ENCODE measurements around the gene PLSCR1.

PLSCR1 gene

GRCh38 chr3:146585156-146585555 lies 40.7 kb upstream of the PLSCR1 start:
- Histone ChIP-seq H3K4me3 (IDR thresholded peaks at IDR 0.05; ENCODE audit: insufficient read depth, low read depth, low read length) (no peak overlapping the region), H2AFZ (ENCODE audit: low read depth) (no peak overlapping the region), H3K27ac (no peak overlapping the region), H3K36me3 (ENCODE audit: insufficient read depth) (no peaks in the 10 kb centered on the region), H3K79me2 (ENCODE audit: insufficient read depth, low read depth) (no peaks in the 10 kb centered on the region), H3K27me3 (ENCODE audit: insufficient read depth, low read depth) (no peaks in the 10 kb centered on the region), H3K9ac (no peak overlapping the region), H3K4me1 (ENCODE audit: low read depth, poor library complexity, severe bottlenecking) (no peaks in the 10 kb centered on the region), H4K20me1 (ENCODE audit: insufficient read depth) (no peaks in the 10 kb centered on the region), H3K4me2 (no peak overlapping the region)
- no peak for TF ChIP-seq CTCF (conservative IDR thresholded peaks at IDR 0.05; ENCODE audit: low read depth, low read length)

- no peak overlapping the region for H3K4me3 ChIP-seq (IDR thresholded peaks at IDR 0.05; ENCODE audit: insufficient read depth, low read depth, low read length)
- no peak overlapping the region for H3K27ac ChIP-seq
- H3K4me2 ChIP-seq: no peak overlapping the region
- H3K27me3 ChIP-seq (ENCODE audit: insufficient read depth, low read depth): no peaks in the 10 kb centered on the region
- no peaks in the 10 kb centered on the region for H3K79me2 ChIP-seq (ENCODE audit: insufficient read depth, low read depth)
- no peaks in the 10 kb centered on the region for H4K20me1 ChIP-seq (ENCODE audit: insufficient read depth)
- H2AFZ ChIP-seq (ENCODE audit: low read depth): no peak overlapping the region
- no peak overlapping the region for H3K9ac ChIP-seq
- no peaks in the 10 kb centered on the region for H3K36me3 ChIP-seq (ENCODE audit: insufficient read depth)
- H3K4me1 ChIP-seq (ENCODE audit: low read depth, poor library complexity, severe bottlenecking): no peaks in the 10 kb centered on the region
- no peak for TF ChIP-seq CTCF (conservative IDR thresholded peaks at IDR 0.05; ENCODE audit: low read depth, low read length)
Observed at GRCh38 chr3:146581951-146582467, 37.6 kb upstream of the PLSCR1 start.

GRCh38 chr3:146581080-146581601 lies 36.7 kb upstream of the PLSCR1 start:
- no peak overlapping the region for H3K4me2 ChIP-seq
- no peak overlapping the region for H3K27ac ChIP-seq
- no peaks in the 10 kb centered on the region for H4K20me1 ChIP-seq (ENCODE audit: insufficient read depth)
- H3K36me3 ChIP-seq (ENCODE audit: insufficient read depth): no peaks in the 10 kb centered on the region
- no peak overlapping the region for H3K9ac ChIP-seq
- H3K4me1 ChIP-seq (ENCODE audit: low read depth, poor library complexity, severe bottlenecking): no peaks in the 10 kb centered on the region
- H3K79me2 ChIP-seq (ENCODE audit: insufficient read depth, low read depth): no peaks in the 10 kb centered on the region
- no peaks in the 10 kb centered on the region for H3K27me3 ChIP-seq (ENCODE audit: insufficient read depth, low read depth)
- no peak overlapping the region for H3K4me3 ChIP-seq (IDR thresholded peaks at IDR 0.05; ENCODE audit: insufficient read depth, low read depth, low read length)
- no peak overlapping the region for H2AFZ ChIP-seq (ENCODE audit: low read depth)
- TF ChIP-seq CTCF (conservative IDR thresholded peaks at IDR 0.05; ENCODE audit: low read depth, low read length): no peak

GRCh38 chr3:146577662-146578061 lies 33.3 kb upstream of the PLSCR1 start:
- no peaks in the 10 kb centered on the region for H3K79me2 ChIP-seq (ENCODE audit: insufficient read depth, low read depth)
- H3K27ac ChIP-seq: no peak overlapping the region
- peak; percentile 78 for TF ChIP-seq CTCF (conservative IDR thresholded peaks at IDR 0.05; ENCODE audit: low read depth, low read length)
- no peaks in the 10 kb centered on the region for H3K4me1 ChIP-seq (ENCODE audit: low read depth, poor library complexity, severe bottlenecking)
- H3K27me3 ChIP-seq (ENCODE audit: insufficient read depth, low read depth): no peaks in the 10 kb centered on the region
- H4K20me1 ChIP-seq (ENCODE audit: insufficient read depth): no peaks in the 10 kb centered on the region
- H3K4me3 ChIP-seq (IDR thresholded peaks at IDR 0.05; ENCODE audit: insufficient read depth, low read depth, low read length): no peak overlapping the region
- no peak overlapping the region for H2AFZ ChIP-seq (ENCODE audit: low read depth)
- H3K9ac ChIP-seq: no peak overlapping the region
- H3K4me2 ChIP-seq: no peak overlapping the region
- no peaks in the 10 kb centered on the region for H3K36me3 ChIP-seq (ENCODE audit: insufficient read depth)

All from KMS-11 (cell line).